Stimulated activated CD4-positive, alpha-beta T cell treated with anti-CD3 and anti-CD28 coated beads, Interleukin-1b, Interleukin-23, amount 100 ng/mL, for 48 hours (primary cell): ENCODE measurements around the gene ANXA6.

Source experiments
- DNase-seq: peaks from one replicate; pipeline ENCODE4 v3.0.0-alpha.2; 2020

ANXA6 gene

GRCh38 chr5:151126199-151126645 lies 31.4 kb downstream of the ANXA6 start:
- DNase-seq = peak; percentile 53

GRCh38 chr5:151125421-151125820 lies 32.2 kb downstream of the ANXA6 start:
- no peak for DNase-seq

- DNase-seq = peak; percentile 51
Measured at GRCh38 chr5:151123897-151124751, 33.5 kb downstream of the ANXA6 start.

GRCh38 chr5:151122828-151123227 lies 34.8 kb downstream of the ANXA6 start:
- DNase-seq = no peak

- no peak for DNase-seq
Measured at GRCh38 chr5:151121665-151122064, 35.9 kb downstream of the ANXA6 start.

- DNase-seq = no peak
Measured at GRCh38 chr5:151121095-151121494, 36.5 kb downstream of the ANXA6 start.

GRCh38 chr5:151118913-151119575 lies 38.5 kb downstream of the ANXA6 start:
- no peak for DNase-seq

- DNase-seq = peak; percentile 66
Measured at GRCh38 chr5:151115272-151115905, 42.2 kb downstream of the ANXA6 start.

- DNase-seq = no peak
Measured at GRCh38 chr5:151113651-151114050, 43.9 kb downstream of the ANXA6 start.

GRCh38 chr5:151110992-151111391 lies 46.6 kb downstream of the ANXA6 start:
- no peak for DNase-seq

GRCh38 chr5:151110122-151110681 lies 47.4 kb downstream of the ANXA6 start:
- no peak for DNase-seq

GRCh38 chr5:151108566-151108965 lies 49.0 kb downstream of the ANXA6 start:
- DNase-seq = no peak

GRCh38 chr5:151107738-151108520 lies 49.6 kb downstream of the ANXA6 start:
- no peak for DNase-seq

- DNase-seq = no peak
Measured at GRCh38 chr5:151107084-151107483, 50.5 kb downstream of the ANXA6 start.

- no peak for DNase-seq
Measured at GRCh38 chr5:151106509-151106908, 51.1 kb downstream of the ANXA6 start.

- DNase-seq = no peak
Measured at GRCh38 chr5:151106043-151106442, 51.5 kb downstream of the ANXA6 start.

GRCh38 chr5:151105561-151105960 lies 52.0 kb downstream of the ANXA6 start:
- no peak for DNase-seq

- no peak for DNase-seq
Measured at GRCh38 chr5:151104795-151105194, 52.8 kb downstream of the ANXA6 start.

GRCh38 chr5:151101746-151102145 lies 55.8 kb downstream of the ANXA6 start:
- DNase-seq = no peak

GRCh38 chr5:151101151-151101550 lies 56.4 kb downstream of the ANXA6 start:
- no peak for DNase-seq

GRCh38 chr5:151100681-151101080 lies 56.9 kb downstream of the ANXA6 start:
- DNase-seq = no peak

- no peak for DNase-seq
Measured at GRCh38 chr5:151098768-151099121, 58.8 kb downstream of the ANXA6 start.
